Endothelial cell of umbilical vein (primary cell): Measurements from ENCODE around the gene CLPX.

Source experiments
- CTCF ChIP-seq, 2 donors: IDR thresholded peaks; 1 replicate in 1 of 2; 2 replicates in 1 of 2; pipeline ENCODE4 v1.5.1; 2011; ENCODE audit warnings: low read length in 2 of 2, mild to moderate bottlenecking in 2 of 2, moderate library complexity in 2 of 2, control low read depth in 1 of 2, inconsistent platforms in 1 of 2, low read depth in 1 of 2; ENCODE audit not compliant: insufficient read depth in 1 of 2; ENCODE audit errors: extremely low read depth in 1 of 2
- EZH2 ChIP-seq: IDR thresholded peaks from 2 replicates; pipeline ENCODE4 v1.6.1; 2012; ENCODE audit warnings: borderline replicate concordance, low read depth, mild to moderate bottlenecking, moderate library complexity, low read length, inconsistent platforms; ENCODE audit not compliant: severe bottlenecking
- JUN ChIP-seq: IDR thresholded peaks from 2 replicates; pipeline ENCODE4 v1.6.1; 2011; ENCODE audit warnings: borderline replicate concordance, low read depth; ENCODE audit not compliant: insufficient read length, insufficient read depth
- MYC ChIP-seq: IDR thresholded peaks from one replicate; pipeline ENCODE4 v1.6.1; 2011; ENCODE audit warnings: mild to moderate bottlenecking, low read depth, low read length
- POLR2A ChIP-seq: IDR thresholded peaks from 2 replicates; pipeline ENCODE4 v1.6.1; 2012; ENCODE audit warnings: low read depth, mild to moderate bottlenecking, control low read depth, low read length
- POLR2AphosphoS5 ChIP-seq: IDR thresholded peaks from 2 replicates; pipeline ENCODE4 v1.6.1; 2012; ENCODE audit warnings: low read depth, mild to moderate bottlenecking, control low read depth, low read length, moderate library complexity; ENCODE audit not compliant: insufficient read depth

GRCh38 chr15:65197337-65197645, 12.1 kb upstream of the CLPX start:
- no peak for TF ChIP-seq POLR2AphosphoS5
- no peak for TF ChIP-seq MYC
- no peak for TF ChIP-seq CTCF (IDR thresholded peaks at IDR 0.05; ENCODE audit: extremely low read depth in 1 of 2, insufficient read depth in 1 of 2, low read depth in 1 of 2, low read length in 2 of 2)
- no peak for TF ChIP-seq EZH2
- no peak for TF ChIP-seq POLR2A
- no peak for TF ChIP-seq JUN
